ENCODE results near the gene CDADC1. TPM values are rescaled to one million over a fixed set of nuclear protein-coding genes. Genes with fewer than 3 reads are reported as not detected.

Gene CDADC1
- total and polyA plus RNA-seq, 4 donors, result 3.0 to 6.1 (median 4.5) TPM

GRCh38 chr13:49297338-49297737, 49.6 kb downstream of the CDADC1 start:
- Histone ChIP-seq H3K27me3 (ENCODE audit: control insufficient read depth in 4 of 4, insufficient read depth in 4 of 4, low read length in 3 of 4) (no peaks in the 10 kb centered on the region), H3K9me3 (ENCODE audit: control insufficient read depth in 4 of 4, low read length in 3 of 4) (no peaks in the 10 kb centered on the region), H3K36me3 (ENCODE audit: control insufficient read depth in 4 of 4, insufficient read depth in 3 of 4, low read depth in 1 of 4, low read length in 3 of 4) (no peaks in the 10 kb centered on the region), H3K4me3 (ENCODE audit: low read depth in 1 of 3, low read length in 3 of 3) (no peak overlapping the region), H3K27ac (ENCODE audit: low read depth in 1 of 2, low read length in 2 of 2) (no peak overlapping the region), H3K4me1 (ENCODE audit: control insufficient read depth in 4 of 4, insufficient read depth in 4 of 4, low read length in 3 of 4) (peaks cover 0 to 15% (median 7%) of the 10 kb centered on the region in 4 donors), H3K9ac (ENCODE audit: low read depth in 1 of 2, low read length in 2 of 2) (no peak overlapping the region)
- 82% methylated on average over 4 of the region's 4 CpGs for WGBS
- no peak for DNase-seq (ENCODE audit: low spot score)
- TF ChIP-seq JUND (IDR thresholded peaks at IDR 0.05) (no peak), REST (IDR thresholded peaks at IDR 0.05) (no peak), SP1 (IDR thresholded peaks at IDR 0.05) (no peak), NR2F2 (IDR thresholded peaks at IDR 0.05) (no peak), MAX (IDR thresholded peaks at IDR 0.05) (no peak), RXRA (IDR thresholded peaks at IDR 0.05) (no peak), HNF4G (IDR thresholded peaks at IDR 0.05) (no peak), ATF3 (IDR thresholded peaks at IDR 0.05) (no peak), GABPA (IDR thresholded peaks at IDR 0.05 in 1 of 2, conservative IDR thresholded peaks at IDR 0.05 in 1 of 2) (no peak), TAF1 (conservative IDR thresholded peaks at IDR 0.05) (no peak), HNF4A (conservative IDR thresholded peaks at IDR 0.05) (no peak), ZBTB33 (IDR thresholded peaks at IDR 0.05) (no peak), CTCF (IDR thresholded peaks at IDR 0.05; ENCODE audit: low read depth, low read length, missing input control) (no peak), YY1 (IDR thresholded peaks at IDR 0.05) (no peak), EGR1 (IDR thresholded peaks at IDR 0.05; ENCODE audit: low read depth in 2 of 2) (no peak)

GRCh38 chr13:49298416-49298815, 50.7 kb downstream of the CDADC1 start:
- Histone ChIP-seq H3K27ac (ENCODE audit: low read depth in 1 of 2, low read length in 2 of 2) (no peak overlapping the region), H3K36me3 (ENCODE audit: control insufficient read depth in 4 of 4, insufficient read depth in 3 of 4, low read depth in 1 of 4, low read length in 3 of 4) (no peaks in the 10 kb centered on the region)

More at GRCh38 chr13:49298416-49298815, 50.7 kb downstream of the CDADC1 start:
- H3K4me1 ChIP-seq (ENCODE audit: control insufficient read depth in 4 of 4, insufficient read depth in 4 of 4, low read length in 3 of 4), result peaks cover 0 to 9% (median 3%) of the 10 kb centered on the region in 4 donors
- TF ChIP-seq EGR1 (IDR thresholded peaks at IDR 0.05; ENCODE audit: low read depth in 2 of 2), result no peak
- no peaks in the 10 kb centered on the region for H3K27me3 ChIP-seq (ENCODE audit: control insufficient read depth in 4 of 4, insufficient read depth in 4 of 4, low read length in 3 of 4)
- no peak overlapping the region for H3K4me3 ChIP-seq (ENCODE audit: low read depth in 1 of 3, low read length in 3 of 3)
- H3K9ac ChIP-seq (ENCODE audit: low read depth in 1 of 2, low read length in 2 of 2), result no peak overlapping the region
- no peak for DNase-seq (ENCODE audit: low spot score)
- H3K9me3 ChIP-seq (ENCODE audit: control insufficient read depth in 4 of 4, low read length in 3 of 4), result no peaks in the 10 kb centered on the region
